IMR-90 (cell line): ENCODE results near the gene TPI1.

ENCODE experiments used
- TF ChIP-seq, protein P1 (sequence below): conservative IDR thresholded peaks from 2 replicates; pipeline ENCODE4 v1.5.1; 2012; ENCODE audit warnings: mild to moderate bottlenecking, low read depth, low read length, improper control_type of control experiment
- TF ChIP-seq, protein P2 (sequence below): fragments of 150-350 bp; IDR thresholded peaks from 2 replicates; pipeline ENCODE4 v1.6.1; 2016; ENCODE audit warnings: low read depth, mild to moderate bottlenecking, low read length, moderate library complexity, borderline replicate concordance

DNA sequence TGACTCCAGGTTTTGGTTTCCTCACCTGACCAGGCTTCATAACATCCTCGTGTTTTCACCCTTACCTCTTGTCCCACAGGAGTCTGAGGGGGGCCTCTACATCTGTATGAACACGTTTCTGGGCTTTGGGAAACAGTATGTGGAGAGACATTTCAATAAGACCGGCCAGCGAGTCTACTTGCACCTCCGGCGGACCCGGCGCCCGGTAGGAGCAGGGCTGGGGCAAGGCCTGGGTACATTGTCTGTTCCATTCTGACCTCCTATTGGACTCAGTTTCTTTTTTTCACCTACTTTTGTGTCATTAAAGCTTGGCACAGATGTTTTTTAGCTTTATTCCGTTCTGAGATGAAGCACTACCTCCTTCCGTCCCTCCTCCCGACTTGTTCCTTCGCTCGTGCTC is 12.0 kb upstream of the TPI1 start:
- TF ChIP-seq, protein P1, sequence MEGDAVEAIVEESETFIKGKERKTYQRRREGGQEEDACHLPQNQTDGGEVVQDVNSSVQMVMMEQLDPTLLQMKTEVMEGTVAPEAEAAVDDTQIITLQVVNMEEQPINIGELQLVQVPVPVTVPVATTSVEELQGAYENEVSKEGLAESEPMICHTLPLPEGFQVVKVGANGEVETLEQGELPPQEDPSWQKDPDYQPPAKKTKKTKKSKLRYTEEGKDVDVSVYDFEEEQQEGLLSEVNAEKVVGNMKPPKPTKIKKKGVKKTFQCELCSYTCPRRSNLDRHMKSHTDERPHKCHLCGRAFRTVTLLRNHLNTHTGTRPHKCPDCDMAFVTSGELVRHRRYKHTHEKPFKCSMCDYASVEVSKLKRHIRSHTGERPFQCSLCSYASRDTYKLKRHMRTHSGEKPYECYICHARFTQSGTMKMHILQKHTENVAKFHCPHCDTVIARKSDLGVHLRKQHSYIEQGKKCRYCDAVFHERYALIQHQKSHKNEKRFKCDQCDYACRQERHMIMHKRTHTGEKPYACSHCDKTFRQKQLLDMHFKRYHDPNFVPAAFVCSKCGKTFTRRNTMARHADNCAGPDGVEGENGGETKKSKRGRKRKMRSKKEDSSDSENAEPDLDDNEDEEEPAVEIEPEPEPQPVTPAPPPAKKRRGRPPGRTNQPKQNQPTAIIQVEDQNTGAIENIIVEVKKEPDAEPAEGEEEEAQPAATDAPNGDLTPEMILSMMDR: no peak
- TF ChIP-seq, protein P2, sequence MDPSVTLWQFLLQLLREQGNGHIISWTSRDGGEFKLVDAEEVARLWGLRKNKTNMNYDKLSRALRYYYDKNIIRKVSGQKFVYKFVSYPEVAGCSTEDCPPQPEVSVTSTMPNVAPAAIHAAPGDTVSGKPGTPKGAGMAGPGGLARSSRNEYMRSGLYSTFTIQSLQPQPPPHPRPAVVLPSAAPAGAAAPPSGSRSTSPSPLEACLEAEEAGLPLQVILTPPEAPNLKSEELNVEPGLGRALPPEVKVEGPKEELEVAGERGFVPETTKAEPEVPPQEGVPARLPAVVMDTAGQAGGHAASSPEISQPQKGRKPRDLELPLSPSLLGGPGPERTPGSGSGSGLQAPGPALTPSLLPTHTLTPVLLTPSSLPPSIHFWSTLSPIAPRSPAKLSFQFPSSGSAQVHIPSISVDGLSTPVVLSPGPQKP: no peak
